ENCODE results near the gene KBTBD7. TPM values are rescaled to one million over a fixed set of nuclear protein-coding genes. Genes with fewer than 3 reads are reported as not detected.

KBTBD7 gene
- total and polyA plus RNA-seq, 2 of the 13 experiments (the other 11 are each of a cell fraction or from before 2014, with no cell fraction given) = 3.6 to 9.0 TPM

- peak; percentile 22; the same call in 1 of the 2 replicates for TF ChIP-seq FOXP4 (CRISPR knock-in tag; IDR thresholded peaks at IDR 0.05)
- TF ChIP-seq TAF15 (IDR thresholded peaks at IDR 0.05; ENCODE audit: low read depth, low read length, poor library complexity, severe bottlenecking) = no peak
- peak; percentile 90 for TF ChIP-seq RBFOX2 (IDR thresholded peaks at IDR 0.05; ENCODE audit: low read depth, low read length)
- peak; percentile 10; the same call in 1 of the 2 replicates for TF ChIP-seq EED (CRISPR knock-in tag; IDR thresholded peaks at IDR 0.05)
- peak; percentile 27; the same call in 1 of the 2 replicates for TF ChIP-seq ZNF33A (CRISPR knock-in tag; IDR thresholded peaks at IDR 0.05; ENCODE audit: borderline replicate concordance)
- peak; percentile 78 for TF ChIP-seq ZNF205 (CRISPR knock-in tag; IDR thresholded peaks at IDR 0.05)
- peak; percentile 75 for TF ChIP-seq ELF3 (CRISPR knock-in tag; IDR thresholded peaks at IDR 0.05)
- TF ChIP-seq NRL (CRISPR knock-in tag; IDR thresholded peaks at IDR 0.05; ENCODE audit: borderline replicate concordance) = peak; percentile 86
- TF ChIP-seq ZNF558 (CRISPR knock-in tag; IDR thresholded peaks at IDR 0.05; ENCODE audit: borderline replicate concordance) = peak; percentile 56; the same call in 1 of the 2 replicates
- 0 out of 2 replicates have a peak, but pooled peaks have one; percentile 74 for TF ChIP-seq ZKSCAN8 (CRISPR knock-in tag; IDR thresholded peaks at IDR 0.05; ENCODE audit: borderline replicate concordance)
- TF ChIP-seq SOX6 (IDR thresholded peaks at IDR 0.05) = no peak
- peak; percentile 78 for TF ChIP-seq SOX6 (CRISPR knock-in tag; IDR thresholded peaks at IDR 0.05)
- TF ChIP-seq ZFP1 (CRISPR knock-in tag; IDR thresholded peaks at IDR 0.05) = no peak
- TF ChIP-seq ZNF143 (CRISPR knock-in tag; IDR thresholded peaks at IDR 0.05) = peak; percentile 99
- TF ChIP-seq ZNF510 (CRISPR knock-in tag; IDR thresholded peaks at IDR 0.05; ENCODE audit: low read depth) = peak; percentile 91; the same call in 1 of the 2 replicates
- peak; percentile 86; the same call in 1 of the 2 replicates for TF ChIP-seq ZFP82 (CRISPR knock-in tag; IDR thresholded peaks at IDR 0.05; ENCODE audit: borderline replicate concordance)
- TF ChIP-seq ZNF224 (CRISPR knock-in tag; IDR thresholded peaks at IDR 0.05) = peak; percentile 94
- no peak for TF ChIP-seq ZNF83 (CRISPR knock-in tag; IDR thresholded peaks at IDR 0.05; ENCODE audit: borderline replicate concordance)
- TF ChIP-seq ZNF572 (CRISPR knock-in tag; IDR thresholded peaks at IDR 0.05) = no peak
- TF ChIP-seq ZFP91 (CRISPR knock-in tag; IDR thresholded peaks at IDR 0.05; ENCODE audit: borderline replicate concordance) = peak; percentile 93
- TF ChIP-seq STAG1 (CRISPR knock-in tag; IDR thresholded peaks at IDR 0.05) = no peak
- TF ChIP-seq ZNF780A (CRISPR knock-in tag; IDR thresholded peaks at IDR 0.05) = 0 out of 2 replicates have a peak, but pooled peaks have one; percentile 54
- TF ChIP-seq ZNF615 (CRISPR knock-in tag; IDR thresholded peaks at IDR 0.05; ENCODE audit: borderline replicate concordance) = no peak
- no peak for TF ChIP-seq SMAD3 (CRISPR knock-in tag; IDR thresholded peaks at IDR 0.05)
Observed at GRCh38 chr13:41193919-41194824, at the start of gene KBTBD7 (continued).
